ENCODE results near the gene ZSWIM3. TPM values are rescaled to one million over a fixed set of nuclear protein-coding genes. Genes with fewer than 3 reads are reported as not detected.

The ZSWIM3 gene
- total RNA-seq, 1 experiment from 2014 or later = 4.2 TPM

DNA sequence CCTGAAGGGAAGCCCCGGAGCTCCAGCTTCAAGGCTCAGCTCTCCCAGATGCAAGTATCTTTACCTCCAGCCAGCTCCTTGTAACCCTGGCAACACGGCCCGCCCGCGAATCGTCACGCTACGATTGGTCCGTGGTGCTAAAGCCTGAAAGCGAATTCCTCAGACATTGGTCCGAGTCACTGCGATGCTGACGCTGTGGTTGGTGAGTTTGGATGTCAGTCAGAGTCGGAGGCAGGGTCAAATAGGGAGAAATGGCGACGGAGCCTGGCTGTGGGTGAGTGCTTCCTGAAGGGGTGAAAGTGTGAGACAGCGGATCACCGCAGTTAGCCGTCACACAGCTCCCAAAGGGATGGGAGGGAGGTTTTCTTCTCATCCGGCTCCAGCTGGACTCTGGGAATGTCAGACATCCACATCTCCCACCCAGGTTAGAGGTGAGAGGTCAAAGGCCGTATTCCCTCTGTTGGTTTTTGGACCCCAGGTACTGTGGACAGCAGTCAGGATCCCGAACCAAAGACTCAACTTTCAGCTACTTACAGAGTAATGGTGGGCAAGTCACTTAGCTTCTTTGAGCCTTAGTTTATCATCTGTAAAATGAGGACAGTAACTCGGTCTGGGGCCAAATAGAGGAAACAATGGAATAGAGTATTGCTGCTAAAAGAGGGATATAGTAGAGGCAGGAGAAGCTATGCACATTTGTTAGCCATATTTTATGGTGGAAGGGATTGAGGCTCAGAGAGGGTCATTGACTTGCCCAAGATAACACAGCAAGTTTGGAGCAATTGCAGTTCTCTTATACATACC, 23.8 kb downstream of the ZSWIM3 start, which contains the start of gene ZSWIM1:
TSS of gene ZSWIM1 (plus strand) at position 240 of the 801 bp plus-strand sequence. CDS start 1,366 bp downstream, outside the sequence.
- no peaks in the 10 kb centered on the region for H3K9me3 ChIP-seq (ENCODE audit: low read length)
- peaks cover 14% of the 10 kb centered on the region for H3K36me3 ChIP-seq (ENCODE audit: low read depth, low read length)
- peak within 1 kb of the TSS; percentile 36 for H3K27ac ChIP-seq (ENCODE audit: low read length)
- no peaks in the 10 kb centered on the region for H3K9me2 ChIP-seq (replicated peaks; ENCODE audit: low read length)
- H4K20me1 ChIP-seq (ENCODE audit: low read length) = no peaks in the 10 kb centered on the region
- peaks cover 38% of the 10 kb centered on the region for H3K79me2 ChIP-seq (ENCODE audit: low read length)
- H3K4me1 ChIP-seq (ENCODE audit: insufficient read depth, low read length) = peaks cover 22% of the 10 kb centered on the region
- peak; percentile 100 for DNase-seq
- peak; percentile 97 for ATAC-seq
- peak within 1 kb of the TSS; percentile 100 for H3K4me2 ChIP-seq (ENCODE audit: low read length)
- peak within 1 kb of the TSS; percentile 91 for H3K9ac ChIP-seq (ENCODE audit: low read length)
- peak within 1 kb of the TSS; percentile 96 for H3K4me3 ChIP-seq (ENCODE audit: low read length)
- ChIA-PET POLR2A (ENCODE audit: unreplicated experiment) (interaction anchor here (0.6 to 0.9 kb wide), 7 partner anchors 14 to 485 kb away, joined by 3 to 7 read pairs (median 3); no protein-coding TSS in a partner anchor), CTCF (interaction anchor here (0.5 kb wide), 1 partner anchor 91 kb away, joined by 3 read pairs; no protein-coding TSS in a partner anchor)
- no peak for TF ChIP-seq EZH2 (IDR thresholded peaks at IDR 0.05; ENCODE audit: low read length, unreplicated experiment)
- no peak for TF ChIP-seq EZH2phosphoT487 (IDR thresholded peaks at IDR 0.05; ENCODE audit: borderline replicate concordance, low read length)
- intact Hi-C loops (cut with micrococcal nuclease) = loop anchor here (2.0 kb wide), 1 partner anchor 24 kb away; the partner anchor contains the start of genes ACOT8 and ZSWIM3
- no peaks in the 10 kb centered on the region for H3F3A ChIP-seq (ENCODE audit: low read length, unreplicated experiment)
- H3K27me3 ChIP-seq (ENCODE audit: low read length) = no peaks in the 10 kb centered on the region
- BruUV-seq (replicated peaks) = TSS peak; percentile 79
- H2AFZ ChIP-seq (ENCODE audit: low read length) = peak within 1 kb of the TSS; percentile 79

- no peak overlapping the region for H3K27ac ChIP-seq (ENCODE audit: low read length)
- no peak overlapping the region for H3K4me3 ChIP-seq (ENCODE audit: low read length)
- H3K4me2 ChIP-seq (ENCODE audit: low read length) = no peak overlapping the region
- POLR2A ChIA-PET (ENCODE audit: unreplicated experiment) = no interaction called here
- TF ChIP-seq EZH2phosphoT487 (IDR thresholded peaks at IDR 0.05; ENCODE audit: borderline replicate concordance, low read length) (no peak), EZH2 (IDR thresholded peaks at IDR 0.05; ENCODE audit: low read length, unreplicated experiment) (no peak), CTCF (conservative IDR thresholded peaks at IDR 0.05; ENCODE audit: low read depth, low read length) (no peak)
- peaks cover 14% of the 10 kb centered on the region for H3K36me3 ChIP-seq (ENCODE audit: low read depth, low read length)
- no peaks in the 10 kb centered on the region for H3F3A ChIP-seq (ENCODE audit: low read length, unreplicated experiment)
- H3K9me3 ChIP-seq (ENCODE audit: low read length) = no peaks in the 10 kb centered on the region
- H3K4me1 ChIP-seq (ENCODE audit: insufficient read depth, low read length) = peaks cover 22% of the 10 kb centered on the region
- peaks cover 43% of the 10 kb centered on the region for H3K79me2 ChIP-seq (ENCODE audit: low read length)
- DNase-seq = no peak
- no peak overlapping the region for H3K9ac ChIP-seq (ENCODE audit: low read length)
- H4K20me1 ChIP-seq (ENCODE audit: low read length) = no peaks in the 10 kb centered on the region
- no TSS peak for BruUV-seq (replicated peaks)
- no peaks in the 10 kb centered on the region for H3K27me3 ChIP-seq (ENCODE audit: low read length)
- intact Hi-C loops (cut with micrococcal nuclease) = no loop called here
- CTCF ChIA-PET = no interaction called here
- no peak overlapping the region for H2AFZ ChIP-seq (ENCODE audit: low read length)
- no peak for ATAC-seq
- H3K9me2 ChIP-seq (replicated peaks; ENCODE audit: low read length) = no peaks in the 10 kb centered on the region
Measured at GRCh38 chr20:45882469-45883099, 25.2 kb downstream of the ZSWIM3 start.

DNA sequence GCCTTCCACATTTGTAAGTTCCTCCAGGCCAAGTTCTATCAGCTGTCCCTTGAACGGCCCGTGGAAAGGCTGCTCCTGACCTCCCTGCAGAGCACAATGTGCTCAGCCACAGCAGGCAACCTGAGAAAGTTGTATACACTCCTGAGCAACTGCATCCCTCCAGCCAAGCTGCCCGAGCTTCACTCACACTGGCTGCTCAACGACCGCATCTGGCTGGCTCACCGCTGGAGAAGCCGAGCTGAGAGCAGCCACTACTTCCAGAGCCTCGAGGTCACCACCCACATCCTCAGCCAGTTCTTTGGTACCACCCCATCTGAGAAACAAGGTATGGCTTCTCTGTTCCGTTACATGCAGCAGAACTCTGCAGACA, 25.7 kb downstream of the ZSWIM3 start:
- no peak overlapping the region for H3K27ac ChIP-seq (ENCODE audit: low read length)
- ChIA-PET POLR2A (ENCODE audit: unreplicated experiment) (no interaction called here), CTCF (no interaction called here)
- DNase-seq (no peak), ATAC-seq (no peak)
- H3K36me3 ChIP-seq (ENCODE audit: low read depth, low read length) = peaks cover 14% of the 10 kb centered on the region
- peaks cover 43% of the 10 kb centered on the region for H3K79me2 ChIP-seq (ENCODE audit: low read length)
- peaks cover 22% of the 10 kb centered on the region for H3K4me1 ChIP-seq (ENCODE audit: insufficient read depth, low read length)
- H3K9me3 ChIP-seq (ENCODE audit: low read length) = no peaks in the 10 kb centered on the region
- H4K20me1 ChIP-seq (ENCODE audit: low read length) = no peaks in the 10 kb centered on the region
- no peak overlapping the region for H3K9ac ChIP-seq (ENCODE audit: low read length)
- no TSS peak for BruUV-seq (replicated peaks)
- no peak overlapping the region for H3K4me2 ChIP-seq (ENCODE audit: low read length)
- no peak overlapping the region for H2AFZ ChIP-seq (ENCODE audit: low read length)
- H3F3A ChIP-seq (ENCODE audit: low read length, unreplicated experiment) = no peaks in the 10 kb centered on the region
- intact Hi-C loops (cut with micrococcal nuclease) = no loop called here
- H3K4me3 ChIP-seq (ENCODE audit: low read length) = no peak overlapping the region
- no peaks in the 10 kb centered on the region for H3K27me3 ChIP-seq (ENCODE audit: low read length)
- no peaks in the 10 kb centered on the region for H3K9me2 ChIP-seq (replicated peaks; ENCODE audit: low read length)
- TF ChIP-seq CTCF (conservative IDR thresholded peaks at IDR 0.05; ENCODE audit: low read depth, low read length) (no peak), EZH2 (IDR thresholded peaks at IDR 0.05; ENCODE audit: low read length, unreplicated experiment) (no peak), EZH2phosphoT487 (IDR thresholded peaks at IDR 0.05; ENCODE audit: borderline replicate concordance, low read length) (no peak)
